H1 (cell line): ENCODE results near the gene SPIB. TPM values are rescaled to one million over a fixed set of nuclear protein-coding genes. Genes with fewer than 3 reads are reported as not detected.

ENCODE experiments used
- CHD7 ChIP-seq: fragments of 300-600 bp; sonication (generic); IDR thresholded peaks from 2 replicates; pipeline ENCODE4 v1.7.1; 2012; ENCODE audit warnings: low read length, moderate library complexity, mild to moderate bottlenecking, inconsistent platforms; ENCODE audit not compliant: insufficient replicate concordance
- polyA plus RNA-seq, 7 experiments: library from polyadenylated mRNA; depleted of rRNA in 3 of 7; stranded (reverse) in 5 of 7; unstranded in 2 of 7; fragments of >200 nt in 5 of 7; fragments of 200-250 nt in 2 of 7; gene quantifications; 1 replicate in 5 of 7; 2 replicates in 1 of 7; 4 replicates in 1 of 7; pipeline versions ENCODE4 v1.2.1 to v1.2.3, GENCODE V29; 2011 to 2013; ENCODE audit warnings: missing spikeins in 2 of 7, mixed read lengths in 2 of 7
- total RNA-seq: library from RNA; stranded (reverse); fragmentation: NEBNext Ultra II Directional; extraction: Animal tissue kit (Norgen Biotek cat#: 25700); gene quantifications from 2 replicates; pipeline ENCODE4 v1.2.1, GENCODE V29; 2021

The SPIB gene
- total and polyA plus RNA-seq, 2 of the 8 experiments (the other 6 are each of a cell fraction or from before 2014, with no cell fraction given) = 11.1 to 17.4 TPM

GRCh38 chr19:50381881-50382729 is 36.6 kb upstream of the SPIB start (continued):
- no peak for TF ChIP-seq CHD7
